ENCODE data around the gene SMIM45.

SMIM45 gene

DNA sequence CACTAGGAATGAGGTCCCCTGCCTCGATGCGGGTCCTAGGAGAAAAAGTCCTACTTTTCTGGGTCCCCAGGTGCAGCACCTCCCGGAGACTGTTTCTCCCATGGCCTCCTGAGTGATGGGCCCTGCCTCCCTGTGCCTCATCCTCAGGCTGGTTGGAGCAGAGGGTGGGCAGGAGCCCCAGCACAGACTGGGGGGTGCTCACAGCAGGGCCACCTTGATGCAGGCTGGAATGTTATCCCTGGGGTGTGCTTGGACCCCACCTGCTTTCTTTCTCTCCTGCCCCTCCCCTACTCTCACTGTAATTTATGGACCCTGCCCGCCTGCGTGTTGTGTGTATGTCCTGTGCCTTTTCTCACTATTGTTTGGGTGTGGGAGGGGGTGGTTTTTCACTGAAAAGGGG is 45.1 kb upstream of the SMIM45 start:
- TF ChIP-seq POLR2A (IDR thresholded peaks at IDR 0.05): no peak
- TF ChIP-seq EP300 (IDR thresholded peaks at IDR 0.05): no peak
- TF ChIP-seq, protein P1, sequence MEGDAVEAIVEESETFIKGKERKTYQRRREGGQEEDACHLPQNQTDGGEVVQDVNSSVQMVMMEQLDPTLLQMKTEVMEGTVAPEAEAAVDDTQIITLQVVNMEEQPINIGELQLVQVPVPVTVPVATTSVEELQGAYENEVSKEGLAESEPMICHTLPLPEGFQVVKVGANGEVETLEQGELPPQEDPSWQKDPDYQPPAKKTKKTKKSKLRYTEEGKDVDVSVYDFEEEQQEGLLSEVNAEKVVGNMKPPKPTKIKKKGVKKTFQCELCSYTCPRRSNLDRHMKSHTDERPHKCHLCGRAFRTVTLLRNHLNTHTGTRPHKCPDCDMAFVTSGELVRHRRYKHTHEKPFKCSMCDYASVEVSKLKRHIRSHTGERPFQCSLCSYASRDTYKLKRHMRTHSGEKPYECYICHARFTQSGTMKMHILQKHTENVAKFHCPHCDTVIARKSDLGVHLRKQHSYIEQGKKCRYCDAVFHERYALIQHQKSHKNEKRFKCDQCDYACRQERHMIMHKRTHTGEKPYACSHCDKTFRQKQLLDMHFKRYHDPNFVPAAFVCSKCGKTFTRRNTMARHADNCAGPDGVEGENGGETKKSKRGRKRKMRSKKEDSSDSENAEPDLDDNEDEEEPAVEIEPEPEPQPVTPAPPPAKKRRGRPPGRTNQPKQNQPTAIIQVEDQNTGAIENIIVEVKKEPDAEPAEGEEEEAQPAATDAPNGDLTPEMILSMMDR (IDR thresholded peaks at IDR 0.05): no peak
- no peak for DNase-seq
- H3K4me3 ChIP-seq: no peak overlapping the region
- peaks cover 2% of the 10 kb centered on the region for H3K27me3 ChIP-seq
- intact Hi-C loops (cut with DNase I): no loop called here
- no peaks in the 10 kb centered on the region for H3K36me3 ChIP-seq
- no peaks in the 10 kb centered on the region for H3K9me3 ChIP-seq
- peaks cover 9% of the 10 kb centered on the region for H3K4me1 ChIP-seq (ENCODE audit: insufficient read depth)
- H3K27ac ChIP-seq: no peak overlapping the region
- 88 to 93% (median 90%) methylated on average over 5 of the region's 5 CpGs for WGBS, 3 donors

DNA sequence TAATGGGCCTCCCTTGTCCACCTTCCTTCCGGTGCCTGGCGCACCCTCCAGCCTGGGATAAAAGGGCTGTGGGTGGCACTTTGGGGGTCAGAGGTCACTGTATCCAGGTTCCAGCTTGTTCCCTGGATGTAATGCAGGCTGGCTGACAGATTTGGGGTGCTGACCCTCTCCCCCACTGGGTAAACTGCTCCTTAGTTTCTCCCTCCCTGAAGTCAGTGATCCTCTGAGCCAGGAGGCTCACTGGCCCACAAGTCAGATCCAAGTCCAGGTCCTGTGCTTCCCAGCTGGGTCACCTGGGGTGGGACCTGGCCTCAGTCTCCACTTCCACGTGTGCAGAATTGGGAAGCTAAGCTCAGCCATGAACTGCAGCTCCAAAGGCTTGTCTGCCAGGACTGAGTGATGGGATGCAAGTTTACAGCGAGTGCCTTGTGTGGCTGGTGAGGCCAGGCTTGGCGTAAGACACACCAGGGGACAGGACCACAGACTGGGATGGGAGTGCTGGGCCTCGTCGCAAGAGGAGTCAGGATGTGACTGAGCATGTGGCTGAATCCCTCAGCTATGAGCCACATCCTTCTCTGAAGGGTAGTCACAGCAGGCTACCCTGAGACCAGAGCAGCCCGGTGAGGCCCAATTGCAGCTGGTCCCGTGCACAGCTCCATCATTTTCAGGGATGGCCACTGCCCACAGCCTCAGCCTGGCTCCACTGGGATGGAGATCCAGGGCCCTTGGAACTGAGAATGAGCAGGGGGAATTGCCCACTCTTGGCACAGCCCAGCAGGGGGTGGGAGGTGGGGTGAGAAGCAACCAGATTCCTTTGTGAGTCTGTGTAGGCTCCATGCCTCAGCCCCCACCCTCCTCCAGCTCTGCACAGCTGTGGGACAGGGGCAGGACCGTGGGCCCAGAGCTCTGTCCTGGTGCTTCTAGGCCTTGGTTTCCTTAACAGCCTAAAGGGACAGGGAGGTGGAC is 44.2 kb upstream of the SMIM45 start:
- H3K36me3 ChIP-seq: no peaks in the 10 kb centered on the region
- no peak overlapping the region for H3K4me3 ChIP-seq
- H3K27me3 ChIP-seq: peaks cover 2% of the 10 kb centered on the region
- H3K4me1 ChIP-seq (ENCODE audit: insufficient read depth): peaks cover 9% of the 10 kb centered on the region
- 76 to 82% (median 81%) methylated on average over 9 to 10 of the region's 10 CpGs for WGBS, 3 donors
- TF ChIP-seq POLR2A (IDR thresholded peaks at IDR 0.05) (no peak), EP300 (IDR thresholded peaks at IDR 0.05) (no peak)
- TF ChIP-seq, protein P1 (IDR thresholded peaks at IDR 0.05): no peak
- intact Hi-C loops (cut with DNase I): no loop called here
- no peak for DNase-seq
- H3K27ac ChIP-seq: no peak overlapping the region
- H3K9me3 ChIP-seq: no peaks in the 10 kb centered on the region

GRCh38 chr22:41908411-41909309 is 43.3 kb upstream of the SMIM45 start:
- intact Hi-C loops (cut with DNase I): no loop called here
- no peaks in the 10 kb centered on the region for H3K9me3 ChIP-seq
- 44 to 57% (median 49%) methylated on average over 14 of the region's 14 CpGs for WGBS, 3 donors
- no peak overlapping the region for H3K27ac ChIP-seq
- no peaks in the 10 kb centered on the region for H3K36me3 ChIP-seq
- peaks cover 9% of the 10 kb centered on the region for H3K4me1 ChIP-seq (ENCODE audit: insufficient read depth)
- DNase-seq: peak in 3 of 5 donors; percentile 25 to 64 (median 49)
- H3K4me3 ChIP-seq: no peak overlapping the region
- TF ChIP-seq EP300 (IDR thresholded peaks at IDR 0.05) (no peak), POLR2A (IDR thresholded peaks at IDR 0.05) (no peak)
- TF ChIP-seq, protein P1 (IDR thresholded peaks at IDR 0.05): no peak
- peaks cover 2% of the 10 kb centered on the region for H3K27me3 ChIP-seq

DNA sequence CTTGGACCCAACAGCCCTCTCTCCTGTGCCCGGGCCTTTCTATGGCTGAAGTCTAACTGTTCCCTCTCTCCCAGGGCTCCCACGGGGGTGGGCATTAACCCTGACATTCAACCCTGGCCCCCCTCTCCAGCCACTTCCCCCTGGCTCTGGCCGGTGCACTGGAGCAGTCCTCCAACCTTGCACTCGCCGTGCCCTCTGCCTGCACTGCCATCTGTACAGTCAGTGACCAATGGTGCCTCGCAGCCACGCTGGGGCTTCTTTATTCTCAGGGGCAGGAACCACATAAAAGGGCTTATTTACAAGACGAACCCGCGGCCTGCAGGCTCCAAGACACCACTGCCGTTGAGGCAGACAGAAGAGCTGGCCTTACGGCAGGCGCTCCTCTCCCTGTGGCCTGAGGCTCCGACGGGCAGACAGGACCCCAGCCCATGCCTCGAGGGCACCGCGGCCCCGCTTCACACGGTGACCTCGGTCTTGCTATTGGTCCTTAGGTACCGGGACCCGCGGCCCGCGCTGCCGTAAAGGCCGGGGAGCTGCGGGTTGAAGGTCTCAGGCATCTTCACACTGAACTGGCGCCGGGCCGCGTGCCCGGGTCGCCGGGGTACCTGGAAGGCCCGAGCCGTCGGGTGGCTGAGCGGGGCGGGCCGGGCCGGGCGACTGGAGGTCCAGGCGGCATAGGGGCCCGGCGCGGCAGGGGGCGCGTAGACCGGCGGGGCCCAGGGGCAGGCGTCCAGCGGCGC is 42.5 kb upstream of the SMIM45 start:
- intact Hi-C loops (cut with DNase I): no loop called here
- peak overlapping the region; percentile 13 for H3K4me3 ChIP-seq
- WGBS, 3 donors: 23 to 28% (median 26%) methylated on average over 51 to 55 of the region's 55 CpGs
- peaks cover 9% of the 10 kb centered on the region for H3K4me1 ChIP-seq (ENCODE audit: insufficient read depth)
- TF ChIP-seq EP300 (IDR thresholded peaks at IDR 0.05): no peak
- TF ChIP-seq, protein P1 (IDR thresholded peaks at IDR 0.05): no peak
- TF ChIP-seq POLR2A (IDR thresholded peaks at IDR 0.05): no peak
- peaks cover 2% of the 10 kb centered on the region for H3K27me3 ChIP-seq
- H3K27ac ChIP-seq: no peak overlapping the region
- no peaks in the 10 kb centered on the region for H3K36me3 ChIP-seq
- peak in 1 of 5 donors; percentile 27 for DNase-seq
- no peaks in the 10 kb centered on the region for H3K9me3 ChIP-seq

All from ovary (tissue), 7 donors.